Measurements from ENCODE around the gene LIAS.

GRCh38 chr4:39484582-39485272, 25.9 kb downstream of the LIAS start:
- TF ChIP-seq CTCF (IDR thresholded peaks at IDR 0.05; ENCODE audit: insufficient read depth, low read length, poor library complexity, severe bottlenecking), result no peak
- TF ChIP-seq EZH2phosphoT487 (conservative IDR thresholded peaks at IDR 0.05; ENCODE audit: low read length), result no peak
